SK-N-SH (cell line): Measurements from ENCODE around the gene ATP11C. TPM values are rescaled to one million over a fixed set of nuclear protein-coding genes. Genes with fewer than 3 reads are reported as not detected.

ENCODE experiments used
- CTCF ChIA-PET: fragments of 300-600, 350-600 bp; formaldehyde crosslinking; extraction: SDS; loops from one replicate; lab custom pipeline; 2021; lab: Yijun Ruan, JAX
- POLR2A ChIA-PET: fragments of 350-600 bp; sonication (Branson Sonifier 250); formaldehyde crosslinking; extraction: SDS; loops from one replicate; lab custom pipeline; 2020; ENCODE audit warnings: antibody characterized with exemption, inconsistent platforms; lab: Yijun Ruan, JAX
- DNase-seq: peaks from one replicate; pipeline ENCODE4 v3.0.0; 2012
- H2AFZ ChIP-seq: fragments of 200-600 bp; sonication (generic); 2 replicates; pipeline ENCODE4 v1.8.1; 2016; ENCODE audit warnings: antibody characterized with exemption, mild to moderate bottlenecking, low read depth
- H3F3A ChIP-seq: fragments of 200-600 bp; sonication (generic); replicated peaks from 2 replicates; pipeline ENCODE3; 2016; ENCODE audit warnings: antibody characterized with exemption, mild to moderate bottlenecking; ENCODE audit not compliant: insufficient read depth
- H3K27ac ChIP-seq, 2 experiments: fragments of 200-500 bp in 1 of 2; fragments of 200-600 bp in 1 of 2; sonication (Bioruptor generic) in 1 of 2; sonication (generic), shearing (Covaris generic) in 1 of 2; 2 replicates each; pipeline versions ENCODE4 v1.5.1 to v1.6.1; 2014 to 2016; ENCODE audit warnings: low read depth in 2 of 2, inconsistent platforms in 1 of 2, low read length in 1 of 2, mild to moderate bottlenecking in 1 of 2, mixed read lengths in 1 of 2
- H3K27me3 ChIP-seq: fragments of 200-600 bp; sonication (generic), shearing (Covaris generic); 2 replicates; pipeline ENCODE4 v1.6.1; 2016; ENCODE audit warnings: mixed run types; ENCODE audit not compliant: insufficient read depth
- H3K36me3 ChIP-seq, 2 experiments: fragments of 200-500 bp in 1 of 2; fragments of 200-600 bp in 1 of 2; sonication (Bioruptor generic) in 1 of 2; sonication (generic) in 1 of 2; replicated peaks in 1 of 2; 2 replicates each; pipeline versions ENCODE3 to v1.5.1; 2014 to 2016; ENCODE audit warnings: low read length in 1 of 2, mild to moderate bottlenecking in 1 of 2; ENCODE audit not compliant: insufficient read depth in 2 of 2, control insufficient read depth in 1 of 2
- H3K4me1 ChIP-seq, 2 experiments: fragments of 200-500 bp in 1 of 2; fragments of 200-600 bp in 1 of 2; sonication (Bioruptor generic) in 1 of 2; sonication (generic), shearing (Covaris generic) in 1 of 2; 2 replicates each; pipeline versions ENCODE4 v1.5.1 to v1.6.1; 2014 to 2016; ENCODE audit warnings: low read depth in 1 of 2, low read length in 1 of 2, mixed run types in 1 of 2; ENCODE audit not compliant: insufficient read depth in 2 of 2, control insufficient read depth in 1 of 2
- H3K4me2 ChIP-seq: fragments of 200-600 bp; sonication (generic), shearing (Covaris generic); 2 replicates; pipeline ENCODE4 v1.6.1; 2017; ENCODE audit warnings: mixed run types
- H3K4me3 ChIP-seq, 2 experiments: fragments of 200-500 bp in 1 of 2; fragments of 200-600 bp in 1 of 2; sonication (Bioruptor generic) in 1 of 2; sonication (generic), shearing (Covaris generic) in 1 of 2; 2 replicates each; pipeline versions ENCODE4 v1.5.1 to v1.8.1; 2014 to 2016; ENCODE audit warnings: low read depth in 2 of 2, inconsistent platforms in 1 of 2, low read length in 1 of 2, mild to moderate bottlenecking in 1 of 2, mixed read lengths in 1 of 2, moderate library complexity in 1 of 2
- H3K79me2 ChIP-seq: fragments of 200-600 bp; sonication (generic); 2 replicates; pipeline ENCODE4 v1.8.1; 2017; ENCODE audit warnings: mild to moderate bottlenecking; ENCODE audit not compliant: insufficient read depth
- H3K9ac ChIP-seq: fragments of 200-600 bp; sonication (generic); 2 replicates; pipeline ENCODE4 v1.6.1; 2017; ENCODE audit warnings: mixed run types
- H3K9me2 ChIP-seq: fragments of 200-600 bp; sonication (generic); 2 replicates; pipeline ENCODE4 v1.6.1; 2017; ENCODE audit warnings: mixed run types
- H3K9me3 ChIP-seq: fragments of 200-600 bp; sonication (generic); 2 replicates; pipeline ENCODE4 v1.6.1; 2017; ENCODE audit warnings: mixed run types, mild to moderate bottlenecking, moderate library complexity
- H4K20me1 ChIP-seq: fragments of 200-600 bp; sonication (generic); 2 replicates; pipeline ENCODE4 v1.6.1; 2017; ENCODE audit warnings: mild to moderate bottlenecking, mixed run types; ENCODE audit not compliant: insufficient read depth
- CTCF ChIP-seq: fragments of 200-600 bp; sonication (generic); IDR thresholded peaks from 2 replicates; pipeline ENCODE4 v1.6.1; 2017; ENCODE audit warnings: antibody characterized with exemption, mild to moderate bottlenecking, moderate library complexity
- EP300 ChIP-seq, 2 experiments: IDR thresholded peaks; 2 replicates each; pipeline versions ENCODE4 v1.4.0 to v1.6.1; 2012; ENCODE audit warnings: borderline replicate concordance in 1 of 2, low read depth in 1 of 2, low read length in 1 of 2
- EZH2phosphoT487 ChIP-seq: fragments of 200-600 bp; sonication (generic); IDR thresholded peaks from 2 replicates; pipeline ENCODE4 v1.6.1; 2017; ENCODE audit warnings: low read depth, mixed run types, mild to moderate bottlenecking, antibody characterized with exemption, moderate library complexity, borderline replicate concordance
- FOSL2 ChIP-seq: IDR thresholded peaks from 2 replicates; pipeline ENCODE4 v1.4.0; 2012; ENCODE audit warnings: low read depth, mild to moderate bottlenecking, moderate library complexity, borderline replicate concordance
- FOXJ3 ChIP-seq: sonication (generic); formaldehyde crosslinking; IDR thresholded peaks from 2 replicates; pipeline ENCODE4 v1.5.1; 2020; ENCODE audit warnings: mild to moderate bottlenecking, missing genetic modification reagents
- FOXM1 ChIP-seq: IDR thresholded peaks from 2 replicates; pipeline ENCODE4 v1.4.0; 2012; ENCODE audit warnings: low read depth, mild to moderate bottlenecking
- GABPA ChIP-seq: IDR thresholded peaks from 2 replicates; pipeline ENCODE4 v1.4.0; 2012; ENCODE audit warnings: low read depth, mild to moderate bottlenecking
- IRF3 ChIP-seq: fragments of 150-350 bp; IDR thresholded peaks from 2 replicates; pipeline ENCODE4 v1.6.1; 2016; ENCODE audit warnings: mild to moderate bottlenecking, low read depth, low read length
- JUND ChIP-seq: IDR thresholded peaks from 2 replicates; pipeline ENCODE4 v1.4.0; 2012
- MEF2A ChIP-seq: IDR thresholded peaks from 2 replicates; pipeline ENCODE4 v1.4.0; 2012; ENCODE audit warnings: low read depth, borderline replicate concordance
- MXI1 ChIP-seq: IDR thresholded peaks from 2 replicates; pipeline ENCODE4 v1.6.1; 2012; ENCODE audit warnings: mild to moderate bottlenecking, low read depth, low read length, improper control_type of control experiment
- NFIC ChIP-seq: IDR thresholded peaks from 2 replicates; pipeline ENCODE4 v1.4.0; 2012; ENCODE audit warnings: borderline replicate concordance
- PBX3 ChIP-seq: IDR thresholded peaks from 2 replicates; pipeline ENCODE4; 2012
- REST ChIP-seq: IDR thresholded peaks from 2 replicates; pipeline ENCODE4 v1.6.1; 2012; ENCODE audit warnings: mild to moderate bottlenecking, low read depth, low read length, moderate library complexity
- RXRA ChIP-seq: IDR thresholded peaks from 2 replicates; pipeline ENCODE4 v1.4.0; 2012; ENCODE audit warnings: low read depth, mild to moderate bottlenecking, borderline replicate concordance
- TEAD4 ChIP-seq: IDR thresholded peaks from 2 replicates; pipeline ENCODE4 v1.4.0; 2012; ENCODE audit warnings: mild to moderate bottlenecking, borderline replicate concordance; ENCODE audit not compliant: insufficient read depth
- USF2 ChIP-seq: fragments of 150-350 bp; IDR thresholded peaks from 2 replicates; pipeline ENCODE4 v1.6.1; 2017; ENCODE audit warnings: antibody characterized with exemption, low read length, low read depth, borderline replicate concordance
- WGBS: methylation state at CpG from one replicate; pipeline ENCODE4 v1.1.6; 2017; ENCODE audit warnings: low lambda C conversion rate; 5-methylcytosine and 5-hydroxymethylcytosine counted together
- polyA plus RNA-seq, 3 experiments: library from polyadenylated mRNA; depleted of rRNA; stranded (reverse); fragments of >200 nt; gene quantifications; 2 replicates each; pipeline ENCODE4 v1.2.3, GENCODE V29; 2012

ATP11C gene
- polyA plus RNA-seq, 1 of the 3 experiments (the other 2 are of a cell fraction) = 18.5 TPM

- TF ChIP-seq FOSL2 (no peak), TEAD4 (no peak), JUND (no peak), NFIC (no peak), FOXJ3 (CRISPR knock-in tag) (no peak), RXRA (no peak), USF2 (no peak), FOXM1 (no peak), CTCF (no peak), IRF3 (no peak), REST (no peak), PBX3 (no peak), EP300 (IDR thresholded peaks at IDR 0.05; ENCODE audit: borderline replicate concordance in 1 of 2, low read depth in 1 of 2, low read length in 1 of 2) (no peak), MXI1 (no peak), GABPA (no peak), MEF2A (no peak), EZH2phosphoT487 (no peak)
- TF ChIP-seq, all 33 proteins: peak for 0
- Histone ChIP-seq H3F3A (peaks cover 24% of the 10 kb centered on the region), H2AFZ (no peak overlapping the region), H3K79me2 (peaks cover 75% of the 10 kb centered on the region), H3K4me2 (peak overlapping the region; percentile 57), H3K27me3 (no peaks in the 10 kb centered on the region), H3K27ac (peak overlapping the region; percentile 64 to 94; a peak in 3 of 4 replicates), H3K4me1 (peaks cover 4 to 21% of the 10 kb centered on the region in 2 experiments; a peak in 3 of 4 replicates), H3K9me3 (no peaks in the 10 kb centered on the region), H3K9me2 (no peaks in the 10 kb centered on the region), H4K20me1 (no peaks in the 10 kb centered on the region), H3K4me3 (no peak overlapping the region), H3K36me3 (peaks cover 0 to 7% of the 10 kb centered on the region in 2 experiments), H3K9ac (peak overlapping the region; percentile 62; the same call in 1 of the 2 replicates)
- ChIA-PET POLR2A (no interaction called here), CTCF (interaction anchor here (0.7 to 0.9 kb wide), 2 partner anchors 37 to 1778 kb away, joined by 3 read pairs; no protein-coding TSS in a partner anchor)
- no peak for DNase-seq
- 9% methylated on average over 2 of the region's 2 CpGs for WGBS
Observed at GRCh38 chrX:139882299-139882698, 50.6 kb downstream of the ATP11C start.
